Fibroblast of skin of left biceps (primary cell): Measurements from ENCODE around the gene COL9A3.
A peak's percentile ranks its signal among the peaks of the same experiment; 100 is the strongest.
"Not testable (repeated sequence)": the region's sequence is repeated elsewhere in the genome, so short reads cannot be mapped to it uniquely, and the experiment has no call there.

ENCODE experiments used
- DNase-seq, 2 experiments: peaks; one replicate each; pipeline ENCODE4 v3.0.0-alpha.2; 2013; ENCODE audit warnings: low read depth in 2 of 2

COL9A3 gene

DNA sequence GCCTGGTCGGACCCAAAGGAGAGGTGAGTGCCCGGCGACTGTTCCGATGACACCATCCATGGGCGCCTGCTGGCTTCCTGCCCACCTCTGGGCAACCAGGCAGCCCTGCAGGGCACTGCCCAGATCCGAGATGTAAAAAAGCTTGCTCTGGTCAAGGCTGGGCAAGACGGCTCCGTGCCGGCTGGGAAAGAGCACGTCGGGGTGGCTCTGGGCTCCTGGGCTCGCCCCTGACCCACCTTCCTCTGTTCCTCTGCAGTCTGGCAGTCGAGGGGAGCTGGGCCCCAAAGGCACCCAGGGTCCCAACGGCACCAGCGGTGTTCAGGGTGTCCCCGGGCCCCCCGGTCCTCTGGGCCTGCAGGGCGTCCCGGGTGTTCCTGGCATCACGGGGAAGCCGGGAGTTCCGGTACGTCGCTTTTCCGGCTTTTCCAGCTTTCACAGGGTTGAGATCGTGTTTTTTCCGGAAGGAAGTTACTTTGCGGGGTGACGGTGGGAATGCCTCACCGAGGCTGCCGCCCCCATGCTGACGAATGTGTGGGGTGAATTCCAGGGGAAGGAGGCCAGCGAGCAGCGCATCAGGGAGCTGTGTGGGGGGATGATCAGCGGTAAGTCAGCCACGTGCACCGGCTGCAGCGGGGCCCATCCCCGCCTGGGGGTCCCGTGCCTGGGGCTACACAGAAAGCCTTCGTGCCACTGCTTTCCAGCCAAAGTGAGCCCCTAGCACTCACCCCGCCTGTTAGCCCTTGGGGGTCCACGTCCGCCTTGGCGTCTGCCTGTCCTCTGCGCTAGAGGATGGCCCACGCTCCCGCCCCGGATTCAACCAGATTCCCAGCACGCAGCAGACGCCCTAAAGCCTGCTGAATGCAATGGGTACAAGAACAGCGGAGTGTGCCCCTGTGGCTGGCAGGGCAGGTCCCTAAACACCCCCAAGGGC lies 19.3 kb downstream of the COL9A3 start:
- DNase-seq, result no peak

GRCh38 chr20:62836967-62837490 lies 20.2 kb downstream of the COL9A3 start:
- DNase-seq, result no peak

GRCh38 chr20:62837790-62838127 lies 20.9 kb downstream of the COL9A3 start:
- DNase-seq, result no peak

DNA sequence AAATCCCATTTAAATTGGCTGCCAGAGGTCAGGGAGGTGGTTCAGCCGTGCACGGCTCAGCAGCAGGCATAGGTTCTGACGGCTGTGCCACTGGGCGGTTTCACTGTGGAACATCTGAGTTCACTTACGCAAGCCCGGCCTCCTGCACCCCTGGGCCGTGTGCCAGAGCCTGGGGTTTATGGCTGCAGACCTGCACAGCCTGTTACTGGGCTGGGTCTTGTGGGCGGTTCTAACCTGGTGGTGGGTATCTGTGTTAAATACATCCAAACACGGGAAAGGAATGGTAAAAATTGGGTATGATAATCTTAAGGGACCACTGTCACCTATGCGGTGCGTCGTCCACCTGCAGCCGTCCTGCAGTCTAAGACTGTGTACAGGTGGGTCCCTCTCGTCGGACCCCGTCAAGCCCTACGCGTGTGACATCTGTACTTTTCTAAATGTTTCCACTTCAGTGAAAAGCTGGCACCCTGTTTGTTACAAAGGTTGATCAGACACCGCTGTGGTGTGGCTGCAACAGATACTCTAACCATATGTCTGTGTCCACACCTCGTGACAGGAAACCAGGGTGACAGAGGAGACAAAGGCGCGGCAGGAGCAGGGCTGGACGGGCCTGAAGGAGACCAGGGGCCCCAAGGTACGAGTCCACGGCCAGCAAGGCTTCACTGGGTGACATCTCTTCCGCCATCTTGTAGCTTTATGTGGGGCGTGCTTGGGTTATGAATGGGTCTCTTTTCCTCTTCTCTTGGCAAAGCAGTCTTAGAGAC lies 21.5 kb downstream of the COL9A3 start:
- no peak for DNase-seq

DNA sequence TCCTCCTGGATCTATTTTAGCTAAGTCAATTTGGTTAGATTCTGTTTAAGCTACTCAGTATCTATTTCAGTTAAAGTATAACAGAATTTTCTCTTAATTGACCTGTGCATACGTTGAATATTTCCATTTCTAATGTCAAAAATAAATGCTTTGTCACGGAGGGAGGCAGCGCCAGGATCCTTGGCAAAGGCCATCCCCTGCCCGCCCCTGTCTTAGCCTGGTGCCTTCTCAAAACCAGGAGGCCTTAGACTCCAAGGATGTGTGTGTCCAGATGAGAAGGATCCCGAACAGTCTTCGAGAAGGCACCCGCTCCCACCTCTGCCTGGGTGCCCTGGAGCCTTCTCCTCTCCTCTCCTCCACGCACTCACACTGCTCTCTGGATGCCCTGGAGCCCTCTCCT lies 22.4 kb downstream of the COL9A3 start:
- no peak for DNase-seq

DNA sequence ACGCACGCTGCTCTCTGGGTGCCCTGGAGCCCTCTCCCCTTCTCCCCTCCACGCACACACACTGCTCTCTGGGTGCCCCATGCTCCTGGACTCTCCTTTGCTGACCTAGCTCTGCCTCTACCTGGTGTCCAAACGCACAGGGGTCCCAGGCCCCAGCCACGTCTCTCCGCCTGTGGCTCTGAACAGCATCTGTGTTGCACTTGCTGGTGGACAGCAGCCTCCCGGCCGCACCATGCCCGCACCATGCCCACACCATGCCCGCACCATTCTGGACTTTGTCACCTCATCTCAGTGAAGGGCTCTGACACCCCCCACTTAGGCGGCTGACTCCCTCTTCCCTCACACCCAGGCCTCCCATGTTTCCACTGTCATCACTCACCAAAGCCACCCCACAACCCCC lies 23.0 kb downstream of the COL9A3 start:
- no peak for DNase-seq

DNA sequence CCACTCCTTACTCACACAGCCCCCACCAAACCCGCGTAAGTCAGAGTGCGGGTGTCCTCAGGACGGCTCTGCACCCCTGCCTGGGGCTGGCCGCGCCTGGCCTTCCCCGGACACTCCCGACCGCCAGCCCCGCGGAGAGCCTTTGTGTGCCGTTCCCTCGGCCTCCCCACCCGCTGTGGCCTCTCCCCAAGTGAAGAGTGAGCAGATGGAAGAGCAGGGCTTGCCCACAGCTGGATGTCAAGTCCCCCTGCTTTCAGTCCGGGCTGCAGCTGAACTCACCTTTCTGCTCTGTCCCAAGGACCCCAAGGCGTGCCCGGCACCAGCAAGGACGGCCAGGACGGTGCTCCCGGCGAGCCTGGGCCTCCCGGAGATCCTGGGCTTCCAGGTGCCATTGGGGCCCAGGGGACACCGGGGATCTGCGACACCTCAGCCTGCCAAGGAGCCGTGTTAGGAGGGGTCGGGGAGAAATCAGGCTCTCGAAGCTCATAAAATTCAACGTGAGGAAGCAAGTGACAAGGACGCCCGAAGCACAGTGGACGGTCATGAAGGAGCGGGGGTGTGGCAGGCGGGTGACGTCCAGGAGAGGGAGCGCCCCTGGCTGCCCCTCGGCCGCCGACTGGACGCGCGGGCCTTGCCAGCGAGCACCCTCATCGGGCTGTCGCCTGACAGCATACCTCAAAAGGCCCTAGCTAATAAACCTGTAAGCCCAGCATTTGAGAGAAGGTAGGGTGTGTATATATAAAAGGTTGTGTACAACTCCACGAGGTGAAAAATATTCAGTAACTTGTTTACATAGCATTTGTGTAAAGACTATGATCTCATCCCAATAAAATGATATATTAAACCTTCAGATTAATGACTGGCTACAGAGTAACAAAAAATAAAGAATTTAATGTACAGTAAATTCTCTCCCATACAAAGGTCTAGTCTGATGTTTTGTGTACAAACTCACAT lies 23.7 kb downstream of the COL9A3 start:
- no peak for DNase-seq

GRCh38 chr20:62841705-62842212 lies 24.9 kb downstream of the COL9A3 start:
- no peak for DNase-seq

GRCh38 chr20:62843656-62844055 lies 26.8 kb downstream of the COL9A3 start:
- no peak for DNase-seq

DNA sequence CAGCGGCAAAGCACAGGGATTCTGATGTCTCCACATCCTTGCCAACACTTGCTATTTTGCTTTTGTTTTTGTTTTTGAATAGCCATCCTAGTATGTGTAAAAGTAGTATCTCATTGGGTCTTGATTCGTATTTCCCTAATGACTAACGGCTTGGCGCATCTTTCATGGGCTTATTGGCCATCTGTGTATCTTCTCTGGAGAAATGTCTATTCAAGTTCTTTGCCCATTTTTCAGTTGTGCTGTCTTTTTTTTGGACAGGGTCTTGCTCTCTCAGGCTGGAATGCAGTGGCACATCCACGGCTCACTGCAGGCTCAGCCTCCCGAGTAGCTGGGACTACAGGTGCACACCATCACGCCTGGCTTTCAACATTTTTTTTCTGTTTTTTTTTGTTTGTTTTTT lies 27.3 kb downstream of the COL9A3 start:
- no peak for DNase-seq

DNA sequence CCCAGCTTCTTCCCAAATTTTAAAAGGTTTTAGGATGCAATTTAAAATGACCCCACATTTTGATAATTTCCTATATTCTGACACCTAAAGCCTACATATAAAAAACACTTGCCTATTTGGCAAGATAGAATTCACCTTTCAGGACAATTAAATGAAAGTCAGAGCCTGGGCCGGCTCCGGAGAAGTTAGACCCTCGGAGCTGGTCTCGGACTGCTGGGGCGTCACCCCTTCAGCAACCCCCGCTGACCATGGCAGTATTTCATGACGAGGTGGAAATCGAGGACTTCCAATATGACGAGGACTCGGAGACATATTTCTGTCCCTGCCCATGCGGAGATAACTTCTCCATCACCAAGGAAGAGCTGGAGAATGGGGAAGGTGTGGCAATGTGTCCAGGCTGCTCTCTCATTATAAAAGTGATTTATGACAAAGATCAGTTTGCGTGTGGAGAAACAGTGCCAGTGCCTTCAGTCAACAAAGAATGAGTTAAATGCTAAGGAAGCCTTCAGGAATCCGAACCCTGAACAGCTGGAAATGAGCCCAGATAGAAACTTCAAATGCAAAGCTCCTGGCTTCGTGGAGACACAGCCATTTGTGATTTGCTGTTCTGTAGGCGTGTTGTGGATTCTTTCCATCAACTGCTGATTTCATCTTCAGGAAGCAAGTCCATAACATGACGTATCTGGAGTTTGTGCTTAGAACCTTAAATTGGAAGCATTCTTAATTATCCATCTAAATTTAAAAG lies 28.7 kb downstream of the COL9A3 start:
- DNase-seq, result peak; percentile 50 to 54

- DNase-seq, result no peak
These were observed 29.5 kb downstream of the COL9A3 start for GRCh38 chr20:62846166-62846890.

GRCh38 chr20:62848917-62849316 lies 32.1 kb downstream of the COL9A3 start:
- not testable (repeated sequence) for DNase-seq

GRCh38 chr20:62849431-62849830 lies 32.6 kb downstream of the COL9A3 start:
- no peak for DNase-seq

DNA sequence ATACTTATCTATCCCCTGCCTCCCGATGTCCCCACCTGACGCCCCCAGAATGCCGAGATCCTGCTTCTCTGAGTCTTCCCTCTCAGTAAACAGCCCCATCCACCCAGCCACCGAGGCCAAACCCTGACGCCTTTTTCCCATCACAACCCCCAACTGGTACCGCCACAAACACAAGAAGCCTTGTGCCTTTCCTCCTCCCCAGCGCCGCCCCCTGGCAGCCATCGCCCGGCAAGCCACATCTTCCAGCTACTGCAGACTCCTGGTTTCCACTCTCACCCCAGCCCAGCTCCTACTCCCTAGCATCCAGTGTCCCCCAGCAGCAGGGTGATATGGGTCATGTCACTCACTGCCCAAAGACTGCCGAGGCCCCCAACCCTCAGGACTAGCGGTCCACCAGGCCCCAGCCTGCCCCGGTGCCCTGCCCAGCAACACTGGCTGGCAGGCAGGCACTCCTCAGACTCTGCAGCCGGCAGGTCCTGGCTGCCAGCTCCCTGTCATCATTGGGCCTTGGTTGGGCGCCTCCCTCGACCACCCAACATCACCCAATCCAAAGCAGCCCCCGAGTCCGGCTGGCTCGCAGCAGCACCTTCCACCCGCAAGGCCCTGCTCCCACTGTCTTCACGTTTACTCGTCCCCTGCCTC lies 33.6 kb downstream of the COL9A3 start:
- no peak for DNase-seq

DNA sequence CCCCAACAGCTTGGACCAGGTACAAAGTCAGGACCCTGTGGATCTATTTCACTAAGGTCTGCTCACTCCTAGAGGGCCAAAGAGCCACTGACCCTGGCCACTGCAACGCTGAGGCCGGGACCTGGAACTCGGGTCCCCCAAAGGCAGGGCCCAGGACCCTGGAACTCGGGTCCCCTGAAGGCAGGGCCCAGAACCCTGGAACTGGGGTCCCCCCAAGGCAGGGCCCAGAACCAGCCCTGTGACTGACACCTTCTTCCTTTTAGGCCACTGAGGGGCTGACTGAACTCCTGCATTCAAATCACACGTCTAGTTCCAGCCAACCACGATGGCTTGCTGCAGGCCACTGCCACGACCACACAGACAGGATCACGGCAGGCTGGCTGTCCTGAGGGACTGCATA lies 35.3 kb downstream of the COL9A3 start:
- no peak for DNase-seq

DNA sequence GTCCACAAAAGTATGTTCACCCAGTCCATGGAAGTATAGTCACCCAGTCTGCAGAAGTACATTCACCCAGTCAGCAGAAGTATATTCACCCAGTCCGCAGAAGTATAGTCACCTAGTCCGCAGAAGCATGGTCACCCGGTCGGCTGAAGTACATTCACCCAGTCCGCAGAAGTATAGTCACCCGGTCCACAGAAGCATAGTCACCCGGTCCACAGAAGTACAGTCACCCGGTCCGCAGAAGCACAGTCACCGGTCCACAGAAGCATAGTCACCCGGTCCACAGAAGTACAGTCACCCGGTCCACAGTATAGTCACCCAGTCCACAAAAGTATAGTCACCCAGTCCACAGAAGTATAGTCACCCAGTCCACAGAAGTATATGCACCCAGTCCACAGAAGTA lies 36.0 kb downstream of the COL9A3 start:
- DNase-seq, result no peak

- not testable (repeated sequence) for DNase-seq
These were observed 36.5 kb downstream of the COL9A3 start for GRCh38 chr20:62853304-62853703.

GRCh38 chr20:62854121-62854520 lies 37.3 kb downstream of the COL9A3 start:
- DNase-seq, result no peak

DNA sequence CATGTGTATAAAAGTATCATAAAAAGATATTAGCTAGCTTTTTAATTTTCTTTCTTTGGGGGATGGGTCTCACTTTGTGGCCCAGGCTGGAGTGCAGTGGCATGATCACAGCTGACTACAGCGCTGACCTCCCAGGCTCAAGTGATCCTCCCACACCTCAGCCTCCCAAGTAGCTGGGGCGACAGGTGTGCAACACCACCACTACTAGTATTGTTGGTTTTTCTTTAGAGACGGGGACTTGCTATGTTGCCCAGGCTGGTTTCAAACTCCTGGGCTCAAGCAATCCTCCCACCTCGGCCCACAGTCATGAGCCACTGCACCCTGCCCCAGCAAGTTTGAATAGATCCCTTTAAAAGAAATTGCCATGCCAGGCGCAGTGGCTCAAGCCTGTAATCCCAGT lies 38.3 kb downstream of the COL9A3 start:
- no peak for DNase-seq
